GM12878 (cell line): ENCODE measurements around the gene TBC1D10B. TPM values are rescaled to one million over a fixed set of nuclear protein-coding genes. Genes with fewer than 3 reads are reported as not detected.
A peak's percentile ranks its signal among the peaks of the same experiment; 100 is the strongest.

Source experiments
- CREB1 ChIP-seq: IDR thresholded peaks from 2 replicates; pipeline ENCODE4 v1.6.1; 2012; ENCODE audit warnings: low read depth, mild to moderate bottlenecking, inconsistent platforms
- EZH2 ChIP-seq: IDR thresholded peaks from 2 replicates; pipeline ENCODE4 v1.6.1; 2012; ENCODE audit warnings: low read depth, mild to moderate bottlenecking, control low read depth, inconsistent platforms, low read length, borderline replicate concordance; ENCODE audit not compliant: control insufficient read depth
- IKZF2 ChIP-seq, 2 experiments: fragments of 450-650 bp; IDR thresholded peaks; 2 replicates each; pipeline ENCODE4 v1.6.1; 2017; ENCODE audit warnings: mild to moderate bottlenecking in 2 of 2, moderate library complexity in 2 of 2
- MEF2B ChIP-seq: fragments of 450-650 bp; IDR thresholded peaks from 2 replicates; pipeline ENCODE4 v1.6.1; 2018; ENCODE audit warnings: mild to moderate bottlenecking, moderate library complexity; ENCODE audit not compliant: partially characterized antibody, poor library complexity, severe bottlenecking
- NFXL1 ChIP-seq: fragments of 450-650 bp; IDR thresholded peaks from 2 replicates; pipeline ENCODE4 v1.6.1; 2017; ENCODE audit warnings: antibody characterized with exemption, mild to moderate bottlenecking, borderline replicate concordance
- POU2F2 ChIP-seq: IDR thresholded peaks from 3 replicates; pipeline ENCODE4 v1.6.1; 2011; ENCODE audit warnings: low read depth, mild to moderate bottlenecking, low read length, borderline replicate concordance
- RB1 ChIP-seq: fragments of 450-650 bp; formaldehyde crosslinking; IDR thresholded peaks from 2 replicates; pipeline ENCODE4 v1.6.1; 2017; ENCODE audit warnings: mild to moderate bottlenecking, borderline replicate concordance
- SIN3A ChIP-seq: IDR thresholded peaks from 2 replicates; pipeline ENCODE4 v1.6.1; 2012; ENCODE audit warnings: low read depth, low read length, improper control_type of control experiment
- WRNIP1 ChIP-seq: IDR thresholded peaks from 2 replicates; pipeline ENCODE4 v1.6.1; 2011; ENCODE audit warnings: low read depth, low read length, improper control_type of control experiment, borderline replicate concordance
- YY1 ChIP-seq: IDR thresholded peaks from 2 replicates; pipeline ENCODE4 v1.6.1; 2011; ENCODE audit warnings: low read depth, mild to moderate bottlenecking, low read length
- polyA plus RNA-seq, 11 experiments: library from polyadenylated mRNA; depleted of rRNA in 4 of 11; unstranded in 6 of 11; stranded (reverse) in 5 of 11; fragments of >200 nt; fragmentation: Nextera tagmentation in 4 of 11; fragmentation: Illumina TruSeq in 1 of 11; extraction: Ambion mirVana in 4 of 11; extraction: Trizol in 1 of 11; gene quantifications; 1 replicate in 1 of 11; 2 replicates in 10 of 11; pipeline versions ENCODE4 v1.2.1 to v1.2.3, GENCODE V29; 2011 to 2016; ENCODE audit warnings: inconsistent platforms in 2 of 11, missing spikeins in 2 of 11, low read depth in 1 of 11
- total RNA-seq, 4 experiments: library from RNA; depleted of rRNA in 3 of 4; stranded (reverse); fragments of >200 nt in 3 of 4; fragmentation: Illumina TruSeq in 1 of 4; extraction: Trizol in 1 of 4; gene quantifications; 2 replicates each; pipeline versions ENCODE4 v1.2.1 to v1.2.3, GENCODE V29; 2013 to 2021
- TF ChIP-seq, protein P1 (sequence below): fragments of 450-650 bp; IDR thresholded peaks from 2 replicates; pipeline ENCODE4 v1.6.1; 2017; ENCODE audit warnings: mild to moderate bottlenecking, moderate library complexity
- TF ChIP-seq, protein P2 (sequence below): IDR thresholded peaks from 2 replicates; pipeline ENCODE4 v1.6.1; 2011; ENCODE audit warnings: borderline replicate concordance, low read depth, mild to moderate bottlenecking, moderate library complexity, low read length; ENCODE audit not compliant: insufficient read depth, poor library complexity, severe bottlenecking
- TF ChIP-seq, protein P3 (sequence below): fragments of 450-650 bp; conservative IDR thresholded peaks from 2 replicates; pipeline ENCODE4 v1.6.1; 2017; ENCODE audit warnings: mild to moderate bottlenecking, moderate library complexity
- TF ChIP-seq, protein P4 (sequence below): fragments of 150-350 bp; IDR thresholded peaks from 2 replicates; pipeline ENCODE4 v1.6.1; 2016; ENCODE audit warnings: low read depth, low read length

Gene TBC1D10B
- total and polyA plus RNA-seq, 10 of the 15 experiments (the other 5 are each of a cell fraction or from before 2014, with no cell fraction given): 2.2 to 51.2 (median 11.6) TPM

- TF ChIP-seq NFXL1 (no peak), YY1 (peak; percentile 95), EZH2 (no peak), IKZF2 (IDR thresholded peaks at IDR 0.05) (peak; percentile 86 to 89), MEF2B (peak; percentile 18), POU2F2 (peak; percentile 34; the same call in 1 of the 3 replicates), WRNIP1 (no peak), CREB1 (peak; percentile 91), SIN3A (peak; percentile 16; the same call in 1 of the 2 replicates), RB1 (peak; percentile 83; the same call in 1 of the 2 replicates)
- TF ChIP-seq, protein P1, sequence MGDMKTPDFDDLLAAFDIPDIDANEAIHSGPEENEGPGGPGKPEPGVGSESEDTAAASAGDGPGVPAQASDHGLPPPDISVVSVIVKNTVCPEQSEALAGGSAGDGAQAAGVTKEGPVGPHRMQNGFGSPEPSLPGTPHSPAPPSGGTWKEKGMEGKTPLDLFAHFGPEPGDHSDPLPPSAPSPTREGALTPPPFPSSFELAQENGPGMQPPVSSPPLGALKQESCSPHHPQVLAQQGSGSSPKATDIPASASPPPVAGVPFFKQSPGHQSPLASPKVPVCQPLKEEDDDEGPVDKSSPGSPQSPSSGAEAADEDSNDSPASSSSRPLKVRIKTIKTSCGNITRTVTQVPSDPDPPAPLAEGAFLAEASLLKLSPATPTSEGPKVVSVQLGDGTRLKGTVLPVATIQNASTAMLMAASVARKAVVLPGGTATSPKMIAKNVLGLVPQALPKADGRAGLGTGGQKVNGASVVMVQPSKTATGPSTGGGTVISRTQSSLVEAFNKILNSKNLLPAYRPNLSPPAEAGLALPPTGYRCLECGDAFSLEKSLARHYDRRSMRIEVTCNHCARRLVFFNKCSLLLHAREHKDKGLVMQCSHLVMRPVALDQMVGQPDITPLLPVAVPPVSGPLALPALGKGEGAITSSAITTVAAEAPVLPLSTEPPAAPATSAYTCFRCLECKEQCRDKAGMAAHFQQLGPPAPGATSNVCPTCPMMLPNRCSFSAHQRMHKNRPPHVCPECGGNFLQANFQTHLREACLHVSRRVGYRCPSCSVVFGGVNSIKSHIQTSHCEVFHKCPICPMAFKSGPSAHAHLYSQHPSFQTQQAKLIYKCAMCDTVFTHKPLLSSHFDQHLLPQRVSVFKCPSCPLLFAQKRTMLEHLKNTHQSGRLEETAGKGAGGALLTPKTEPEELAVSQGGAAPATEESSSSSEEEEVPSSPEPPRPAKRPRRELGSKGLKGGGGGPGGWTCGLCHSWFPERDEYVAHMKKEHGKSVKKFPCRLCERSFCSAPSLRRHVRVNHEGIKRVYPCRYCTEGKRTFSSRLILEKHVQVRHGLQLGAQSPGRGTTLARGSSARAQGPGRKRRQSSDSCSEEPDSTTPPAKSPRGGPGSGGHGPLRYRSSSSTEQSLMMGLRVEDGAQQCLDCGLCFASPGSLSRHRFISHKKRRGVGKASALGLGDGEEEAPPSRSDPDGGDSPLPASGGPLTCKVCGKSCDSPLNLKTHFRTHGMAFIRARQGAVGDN: peak; percentile 70; the same call in 1 of the 2 replicates
- TF ChIP-seq, protein P2, sequence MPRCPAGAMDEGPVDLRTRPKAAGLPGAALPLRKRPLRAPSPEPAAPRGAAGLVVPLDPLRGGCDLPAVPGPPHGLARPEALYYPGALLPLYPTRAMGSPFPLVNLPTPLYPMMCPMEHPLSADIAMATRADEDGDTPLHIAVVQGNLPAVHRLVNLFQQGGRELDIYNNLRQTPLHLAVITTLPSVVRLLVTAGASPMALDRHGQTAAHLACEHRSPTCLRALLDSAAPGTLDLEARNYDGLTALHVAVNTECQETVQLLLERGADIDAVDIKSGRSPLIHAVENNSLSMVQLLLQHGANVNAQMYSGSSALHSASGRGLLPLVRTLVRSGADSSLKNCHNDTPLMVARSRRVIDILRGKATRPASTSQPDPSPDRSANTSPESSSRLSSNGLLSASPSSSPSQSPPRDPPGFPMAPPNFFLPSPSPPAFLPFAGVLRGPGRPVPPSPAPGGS: peak; percentile 43
- TF ChIP-seq, protein P3, sequence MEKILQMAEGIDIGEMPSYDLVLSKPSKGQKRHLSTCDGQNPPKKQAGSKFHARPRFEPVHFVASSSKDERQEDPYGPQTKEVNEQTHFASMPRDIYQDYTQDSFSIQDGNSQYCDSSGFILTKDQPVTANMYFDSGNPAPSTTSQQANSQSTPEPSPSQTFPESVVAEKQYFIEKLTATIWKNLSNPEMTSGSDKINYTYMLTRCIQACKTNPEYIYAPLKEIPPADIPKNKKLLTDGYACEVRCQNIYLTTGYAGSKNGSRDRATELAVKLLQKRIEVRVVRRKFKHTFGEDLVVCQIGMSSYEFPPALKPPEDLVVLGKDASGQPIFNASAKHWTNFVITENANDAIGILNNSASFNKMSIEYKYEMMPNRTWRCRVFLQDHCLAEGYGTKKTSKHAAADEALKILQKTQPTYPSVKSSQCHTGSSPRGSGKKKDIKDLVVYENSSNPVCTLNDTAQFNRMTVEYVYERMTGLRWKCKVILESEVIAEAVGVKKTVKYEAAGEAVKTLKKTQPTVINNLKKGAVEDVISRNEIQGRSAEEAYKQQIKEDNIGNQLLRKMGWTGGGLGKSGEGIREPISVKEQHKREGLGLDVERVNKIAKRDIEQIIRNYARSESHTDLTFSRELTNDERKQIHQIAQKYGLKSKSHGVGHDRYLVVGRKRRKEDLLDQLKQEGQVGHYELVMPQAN: peak; percentile 81
- TF ChIP-seq, protein P4, sequence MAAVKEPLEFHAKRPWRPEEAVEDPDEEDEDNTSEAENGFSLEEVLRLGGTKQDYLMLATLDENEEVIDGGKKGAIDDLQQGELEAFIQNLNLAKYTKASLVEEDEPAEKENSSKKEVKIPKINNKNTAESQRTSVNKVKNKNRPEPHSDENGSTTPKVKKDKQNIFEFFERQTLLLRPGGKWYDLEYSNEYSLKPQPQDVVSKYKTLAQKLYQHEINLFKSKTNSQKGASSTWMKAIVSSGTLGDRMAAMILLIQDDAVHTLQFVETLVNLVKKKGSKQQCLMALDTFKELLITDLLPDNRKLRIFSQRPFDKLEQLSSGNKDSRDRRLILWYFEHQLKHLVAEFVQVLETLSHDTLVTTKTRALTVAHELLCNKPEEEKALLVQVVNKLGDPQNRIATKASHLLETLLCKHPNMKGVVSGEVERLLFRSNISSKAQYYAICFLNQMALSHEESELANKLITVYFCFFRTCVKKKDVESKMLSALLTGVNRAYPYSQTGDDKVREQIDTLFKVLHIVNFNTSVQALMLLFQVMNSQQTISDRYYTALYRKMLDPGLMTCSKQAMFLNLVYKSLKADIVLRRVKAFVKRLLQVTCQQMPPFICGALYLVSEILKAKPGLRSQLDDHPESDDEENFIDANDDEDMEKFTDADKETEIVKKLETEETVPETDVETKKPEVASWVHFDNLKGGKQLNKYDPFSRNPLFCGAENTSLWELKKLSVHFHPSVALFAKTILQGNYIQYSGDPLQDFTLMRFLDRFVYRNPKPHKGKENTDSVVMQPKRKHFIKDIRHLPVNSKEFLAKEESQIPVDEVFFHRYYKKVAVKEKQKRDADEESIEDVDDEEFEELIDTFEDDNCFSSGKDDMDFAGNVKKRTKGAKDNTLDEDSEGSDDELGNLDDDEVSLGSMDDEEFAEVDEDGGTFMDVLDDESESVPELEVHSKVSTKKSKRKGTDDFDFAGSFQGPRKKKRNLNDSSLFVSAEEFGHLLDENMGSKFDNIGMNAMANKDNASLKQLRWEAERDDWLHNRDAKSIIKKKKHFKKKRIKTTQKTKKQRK: no peak
These were observed 14.9 kb downstream of the TBC1D10B start, which contains the start of gene CD2BP2 (continued) for GRCh38 chr16:30355144-30355953.
